Right lobe of liver (tissue), 4 donors: ENCODE measurements around the gene ANXA6.

Experiments used
- POLR2A ChIP-seq: fragments of 450-650 bp; IDR thresholded peaks from one replicate; pipeline ENCODE4 v1.6.1; 2017; ENCODE audit warnings: antibody characterized with exemption, mild to moderate bottlenecking
- TF ChIP-seq, protein P1 (sequence below), 4 donors: fragments of 200-600 bp in 3 of 4; fragments of 450-650 bp in 1 of 4; IDR thresholded peaks; one replicate each; pipeline versions ENCODE4 v1.5.1 to v1.8.0; 2016 to 2022; ENCODE audit warnings: antibody characterized with exemption in 4 of 4, mild to moderate bottlenecking in 2 of 4
- donor health status: DM: no; HTN: no; CAD: no.
- donor health status: DM: no; HTN: no; CAD: no.
- donor health status: DM: no; HTN: yes; CAD: no.

DNA sequence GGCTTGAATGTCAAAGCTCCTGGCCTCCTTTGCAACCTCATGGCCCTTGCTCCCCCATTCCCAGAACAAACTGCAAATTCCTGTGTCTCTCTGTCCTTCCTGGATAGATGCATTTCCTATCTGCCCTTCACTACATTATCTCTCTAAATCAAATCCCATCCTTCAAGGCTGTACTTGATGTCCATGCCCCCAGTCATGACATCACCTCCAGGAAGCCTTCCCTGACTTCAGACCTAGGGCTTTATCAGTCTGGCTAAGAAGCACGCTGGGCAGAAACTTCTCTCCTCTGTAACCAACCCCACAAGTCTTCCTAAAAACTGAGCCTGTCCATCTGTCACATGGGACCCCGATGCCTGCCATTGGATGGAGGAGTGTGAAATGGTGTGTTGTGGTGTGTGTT lies 51.1 kb downstream of the ANXA6 start:
- no peak for TF ChIP-seq POLR2A
- TF ChIP-seq, protein P1, sequence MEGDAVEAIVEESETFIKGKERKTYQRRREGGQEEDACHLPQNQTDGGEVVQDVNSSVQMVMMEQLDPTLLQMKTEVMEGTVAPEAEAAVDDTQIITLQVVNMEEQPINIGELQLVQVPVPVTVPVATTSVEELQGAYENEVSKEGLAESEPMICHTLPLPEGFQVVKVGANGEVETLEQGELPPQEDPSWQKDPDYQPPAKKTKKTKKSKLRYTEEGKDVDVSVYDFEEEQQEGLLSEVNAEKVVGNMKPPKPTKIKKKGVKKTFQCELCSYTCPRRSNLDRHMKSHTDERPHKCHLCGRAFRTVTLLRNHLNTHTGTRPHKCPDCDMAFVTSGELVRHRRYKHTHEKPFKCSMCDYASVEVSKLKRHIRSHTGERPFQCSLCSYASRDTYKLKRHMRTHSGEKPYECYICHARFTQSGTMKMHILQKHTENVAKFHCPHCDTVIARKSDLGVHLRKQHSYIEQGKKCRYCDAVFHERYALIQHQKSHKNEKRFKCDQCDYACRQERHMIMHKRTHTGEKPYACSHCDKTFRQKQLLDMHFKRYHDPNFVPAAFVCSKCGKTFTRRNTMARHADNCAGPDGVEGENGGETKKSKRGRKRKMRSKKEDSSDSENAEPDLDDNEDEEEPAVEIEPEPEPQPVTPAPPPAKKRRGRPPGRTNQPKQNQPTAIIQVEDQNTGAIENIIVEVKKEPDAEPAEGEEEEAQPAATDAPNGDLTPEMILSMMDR (IDR thresholded peaks at IDR 0.05): no peak
